Erythroblast (primary cell): ENCODE data around the gene STAT5B.

ENCODE experiments used
- GATA1 ChIP-seq: IDR thresholded peaks from 2 replicates; pipeline ENCODE4 v1.6.1; 2011; ENCODE audit warnings: low read depth, mild to moderate bottlenecking, control low read depth, low read length, moderate library complexity
- POLR2A ChIP-seq: IDR thresholded peaks from 2 replicates; pipeline ENCODE4 v1.6.1; 2011; ENCODE audit warnings: mild to moderate bottlenecking, low read length

- TF ChIP-seq POLR2A (no peak), GATA1 (no peak)
These were observed 87.2 kb downstream of the STAT5B start for GRCh38 chr17:42188749-42189650.
